Measurements from ENCODE around the gene CHMP5.

GRCh38 chr9:33272061-33272460 lies 7.2 kb downstream of the CHMP5 start:
- TF ChIP-seq, protein P1, sequence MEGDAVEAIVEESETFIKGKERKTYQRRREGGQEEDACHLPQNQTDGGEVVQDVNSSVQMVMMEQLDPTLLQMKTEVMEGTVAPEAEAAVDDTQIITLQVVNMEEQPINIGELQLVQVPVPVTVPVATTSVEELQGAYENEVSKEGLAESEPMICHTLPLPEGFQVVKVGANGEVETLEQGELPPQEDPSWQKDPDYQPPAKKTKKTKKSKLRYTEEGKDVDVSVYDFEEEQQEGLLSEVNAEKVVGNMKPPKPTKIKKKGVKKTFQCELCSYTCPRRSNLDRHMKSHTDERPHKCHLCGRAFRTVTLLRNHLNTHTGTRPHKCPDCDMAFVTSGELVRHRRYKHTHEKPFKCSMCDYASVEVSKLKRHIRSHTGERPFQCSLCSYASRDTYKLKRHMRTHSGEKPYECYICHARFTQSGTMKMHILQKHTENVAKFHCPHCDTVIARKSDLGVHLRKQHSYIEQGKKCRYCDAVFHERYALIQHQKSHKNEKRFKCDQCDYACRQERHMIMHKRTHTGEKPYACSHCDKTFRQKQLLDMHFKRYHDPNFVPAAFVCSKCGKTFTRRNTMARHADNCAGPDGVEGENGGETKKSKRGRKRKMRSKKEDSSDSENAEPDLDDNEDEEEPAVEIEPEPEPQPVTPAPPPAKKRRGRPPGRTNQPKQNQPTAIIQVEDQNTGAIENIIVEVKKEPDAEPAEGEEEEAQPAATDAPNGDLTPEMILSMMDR (IDR thresholded peaks at IDR 0.05; ENCODE audit: poor library complexity, severe bottlenecking), result no peak
- TF ChIP-seq, protein P2, sequence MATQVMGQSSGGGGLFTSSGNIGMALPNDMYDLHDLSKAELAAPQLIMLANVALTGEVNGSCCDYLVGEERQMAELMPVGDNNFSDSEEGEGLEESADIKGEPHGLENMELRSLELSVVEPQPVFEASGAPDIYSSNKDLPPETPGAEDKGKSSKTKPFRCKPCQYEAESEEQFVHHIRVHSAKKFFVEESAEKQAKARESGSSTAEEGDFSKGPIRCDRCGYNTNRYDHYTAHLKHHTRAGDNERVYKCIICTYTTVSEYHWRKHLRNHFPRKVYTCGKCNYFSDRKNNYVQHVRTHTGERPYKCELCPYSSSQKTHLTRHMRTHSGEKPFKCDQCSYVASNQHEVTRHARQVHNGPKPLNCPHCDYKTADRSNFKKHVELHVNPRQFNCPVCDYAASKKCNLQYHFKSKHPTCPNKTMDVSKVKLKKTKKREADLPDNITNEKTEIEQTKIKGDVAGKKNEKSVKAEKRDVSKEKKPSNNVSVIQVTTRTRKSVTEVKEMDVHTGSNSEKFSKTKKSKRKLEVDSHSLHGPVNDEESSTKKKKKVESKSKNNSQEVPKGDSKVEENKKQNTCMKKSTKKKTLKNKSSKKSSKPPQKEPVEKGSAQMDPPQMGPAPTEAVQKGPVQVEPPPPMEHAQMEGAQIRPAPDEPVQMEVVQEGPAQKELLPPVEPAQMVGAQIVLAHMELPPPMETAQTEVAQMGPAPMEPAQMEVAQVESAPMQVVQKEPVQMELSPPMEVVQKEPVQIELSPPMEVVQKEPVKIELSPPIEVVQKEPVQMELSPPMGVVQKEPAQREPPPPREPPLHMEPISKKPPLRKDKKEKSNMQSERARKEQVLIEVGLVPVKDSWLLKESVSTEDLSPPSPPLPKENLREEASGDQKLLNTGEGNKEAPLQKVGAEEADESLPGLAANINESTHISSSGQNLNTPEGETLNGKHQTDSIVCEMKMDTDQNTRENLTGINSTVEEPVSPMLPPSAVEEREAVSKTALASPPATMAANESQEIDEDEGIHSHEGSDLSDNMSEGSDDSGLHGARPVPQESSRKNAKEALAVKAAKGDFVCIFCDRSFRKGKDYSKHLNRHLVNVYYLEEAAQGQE (IDR thresholded peaks at IDR 0.05; ENCODE audit: borderline replicate concordance), result no peak
- TF ChIP-seq POLR2AphosphoS5 (IDR thresholded peaks at IDR 0.05), result no peak
- TF ChIP-seq EZH2 (IDR thresholded peaks at IDR 0.05; ENCODE audit: borderline replicate concordance, insufficient read depth, low read length, poor library complexity, severe bottlenecking), result no peak
- TF ChIP-seq RAD21 (conservative IDR thresholded peaks at IDR 0.05), result no peak
- TF ChIP-seq TAF1 (IDR thresholded peaks at IDR 0.05; ENCODE audit: low read depth), result no peak
- TF ChIP-seq MXI1 (conservative IDR thresholded peaks at IDR 0.05; ENCODE audit: poor library complexity, severe bottlenecking), result no peak
